ENCODE measurements around the gene TSPOAP1.

Gene TSPOAP1

GRCh38 chr17:58315281-58315711, 13.3 kb downstream of the TSPOAP1 start:
- DNase-seq, result no peak

- DNase-seq, result no peak
Measured at GRCh38 chr17:58314706-58315015, 13.9 kb downstream of the TSPOAP1 start.

DNA sequence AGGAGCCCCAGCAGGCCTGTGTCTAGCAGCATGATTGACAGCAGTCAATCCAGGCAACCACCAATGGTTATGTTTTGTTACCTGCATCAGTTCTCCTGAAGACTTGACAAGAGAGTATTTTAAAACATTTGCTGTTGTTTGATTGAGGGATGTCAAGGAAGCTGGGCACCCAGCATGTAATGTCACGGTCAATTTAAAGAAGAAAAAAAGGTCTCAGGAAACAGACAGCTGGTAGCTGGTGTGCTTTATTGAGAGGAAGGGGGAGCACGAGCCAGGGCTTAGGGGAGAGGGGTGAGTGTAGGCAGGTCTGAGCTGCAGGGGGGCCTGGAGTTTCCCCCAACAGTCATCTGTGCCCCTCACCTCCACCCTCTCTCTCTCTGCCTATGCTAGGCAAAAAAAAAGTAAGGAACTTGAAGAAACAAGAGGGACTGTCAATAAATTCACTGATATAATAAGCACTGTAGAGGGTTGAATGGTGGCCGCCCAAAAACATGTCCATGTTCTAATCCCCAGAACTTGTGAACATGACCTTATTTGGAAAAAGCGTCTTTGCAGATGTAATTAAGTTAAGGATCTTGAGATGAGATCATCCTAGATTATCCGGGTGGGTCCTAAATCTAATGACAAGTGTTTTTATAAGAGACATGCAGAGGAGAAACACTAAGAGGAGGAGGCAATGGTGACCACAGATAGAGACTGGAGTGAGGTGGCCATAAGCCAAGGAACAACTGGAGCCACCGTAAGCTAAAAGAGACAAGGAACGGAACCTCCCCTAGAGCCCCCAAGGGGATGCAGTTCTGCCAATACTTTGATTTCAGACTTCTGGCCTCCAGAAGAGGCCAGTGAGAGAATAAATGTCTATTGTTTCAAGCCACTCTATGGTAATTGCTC, 14.5 kb downstream of the TSPOAP1 start:
- peak; percentile 15 for DNase-seq

GRCh38 chr17:58312829-58313228, 15.8 kb downstream of the TSPOAP1 start:
- no peak for DNase-seq

DNA sequence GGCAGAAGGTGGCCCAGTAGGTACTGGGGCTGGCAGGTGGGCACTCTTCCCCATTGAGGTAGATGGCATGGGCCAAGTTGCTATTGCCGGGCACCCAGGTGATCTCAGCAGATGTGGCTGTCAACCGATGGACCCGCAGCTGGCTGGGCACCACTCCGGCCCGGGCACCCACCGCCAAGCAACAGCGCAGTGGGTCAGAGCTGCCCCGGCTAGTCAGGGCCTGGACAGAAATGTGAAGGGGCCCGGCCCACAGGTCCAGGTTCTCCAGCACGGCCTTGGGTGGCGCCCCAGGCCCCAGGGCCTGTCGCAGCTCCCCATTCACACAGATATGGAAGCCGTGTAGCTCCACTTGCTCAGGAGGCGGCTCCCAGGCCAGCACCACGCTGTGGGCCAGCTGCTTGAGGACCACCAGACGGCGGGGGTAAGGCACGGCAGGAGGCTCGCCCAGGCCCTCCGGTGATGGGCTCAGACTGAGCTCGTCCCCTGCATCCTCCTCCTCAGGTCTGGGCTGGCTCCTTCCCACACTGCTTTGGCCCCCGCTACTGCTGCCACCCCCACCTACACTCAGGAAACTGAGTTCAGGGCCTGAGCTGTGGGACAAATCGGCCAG, 16.5 kb downstream of the TSPOAP1 start:
- DNase-seq, result no peak

DNA sequence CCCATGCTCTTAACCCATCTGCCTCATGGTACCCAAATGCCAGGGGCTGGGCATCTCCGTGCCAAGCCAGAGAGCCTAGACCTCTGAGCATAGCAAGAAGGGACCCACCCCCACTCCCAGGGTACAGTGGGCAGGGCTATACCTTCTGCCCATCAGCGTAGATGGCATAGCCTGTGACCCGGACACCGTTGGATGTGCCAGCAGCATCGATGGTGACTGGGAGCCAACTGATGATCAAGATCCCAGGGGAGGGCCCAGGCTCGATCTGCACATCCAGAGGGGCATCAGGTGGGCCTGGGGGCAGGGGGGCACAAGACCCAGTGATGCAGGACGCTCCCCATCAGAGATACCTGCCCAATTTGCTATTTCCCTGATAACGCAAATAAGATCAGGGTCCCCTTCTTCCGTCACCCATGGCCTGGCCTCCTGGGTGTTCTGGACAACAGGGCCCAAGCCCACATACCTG, 17.1 kb downstream of the TSPOAP1 start:
- DNase-seq, result no peak

- DNase-seq, result no peak
Measured at GRCh38 chr17:58310511-58311428, 17.8 kb downstream of the TSPOAP1 start.

GRCh38 chr17:58309918-58310259, 18.7 kb downstream of the TSPOAP1 start:
- DNase-seq, result no peak

DNA sequence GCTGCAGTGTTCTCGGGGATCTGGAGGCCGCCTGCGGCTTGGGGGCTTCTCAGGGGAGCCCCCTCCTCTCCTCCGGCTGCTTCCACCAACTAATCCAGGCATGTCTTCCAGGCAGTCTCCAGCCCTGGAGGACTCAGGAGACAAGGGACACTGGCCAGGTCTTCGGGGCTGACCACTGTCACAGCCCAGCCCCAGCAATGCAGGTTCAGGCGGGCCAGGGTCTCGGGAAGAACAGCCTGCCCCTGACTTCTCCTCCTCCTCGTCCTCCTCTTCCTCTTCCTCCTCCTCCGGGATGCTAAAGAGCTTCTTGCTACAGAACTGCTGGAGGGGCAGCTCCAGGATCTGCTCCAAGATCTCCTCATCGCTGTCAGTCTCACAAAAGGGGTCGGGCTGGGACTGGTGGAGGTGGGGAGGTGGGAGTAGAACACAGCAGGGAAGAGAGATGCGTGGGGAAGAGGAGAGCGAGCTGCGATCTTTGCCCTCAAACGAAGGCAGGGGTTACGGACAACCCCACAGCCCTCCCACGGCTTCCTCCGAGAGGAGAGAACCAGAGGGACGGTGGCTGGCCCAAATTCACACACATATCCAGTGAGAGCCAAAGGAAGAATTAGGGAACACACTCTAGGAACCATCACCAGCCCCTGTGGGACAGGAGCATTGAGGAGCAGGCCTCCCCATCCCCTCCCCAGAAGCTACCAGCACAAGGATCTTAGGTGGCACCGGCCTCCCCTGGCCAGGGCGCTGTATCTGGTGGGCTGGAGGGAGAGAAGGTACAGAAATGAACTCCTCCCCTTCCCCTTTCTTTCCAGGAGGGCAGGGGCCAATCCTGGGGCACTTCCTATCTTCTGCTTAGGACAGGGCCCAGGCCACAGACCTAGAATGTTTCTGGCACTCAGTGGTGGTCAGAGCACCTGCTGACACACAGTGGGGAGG, 19.3 kb downstream of the TSPOAP1 start:
- DNase-seq, result no peak

DNA sequence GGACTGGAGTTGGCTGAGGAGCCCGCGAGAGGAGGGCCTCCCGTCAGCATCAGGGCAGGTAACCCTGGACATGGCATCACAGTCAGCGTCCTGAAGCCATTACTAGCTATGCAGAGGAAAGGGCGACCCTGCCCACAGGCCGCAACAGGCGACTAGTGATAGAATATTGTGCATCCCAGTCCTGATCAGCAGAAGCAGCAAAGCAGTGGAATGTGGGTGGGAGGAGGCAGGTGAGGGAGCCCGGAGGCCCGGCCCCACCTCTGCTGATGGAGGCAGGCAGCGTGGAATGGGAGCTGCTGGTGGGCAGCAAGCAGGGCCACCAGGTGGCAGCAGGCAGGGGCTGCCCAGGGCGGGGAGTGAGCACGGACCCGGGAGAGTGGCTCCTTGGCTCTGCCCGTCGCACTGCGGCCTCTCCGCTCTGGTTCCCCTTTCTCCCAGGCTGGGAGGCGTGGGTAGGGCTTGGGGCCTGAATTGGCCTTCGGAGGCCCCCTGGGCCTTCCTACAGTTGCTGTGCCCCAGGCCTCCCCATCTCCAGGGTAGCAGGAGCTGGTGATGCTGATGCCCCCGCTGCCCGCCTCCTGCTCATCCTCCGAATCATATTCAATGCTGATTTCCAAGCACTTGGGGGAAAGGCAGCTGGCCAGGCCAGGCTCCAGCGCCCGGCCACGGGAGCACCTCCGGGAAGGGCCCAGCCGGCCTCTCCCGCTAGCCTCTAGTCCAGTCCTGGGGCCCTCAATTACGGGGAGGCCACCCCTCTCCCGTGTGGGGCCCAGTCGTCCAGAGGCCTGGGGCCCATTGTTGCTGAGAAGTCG, 20.2 kb downstream of the TSPOAP1 start:
- no peak for DNase-seq

DNA sequence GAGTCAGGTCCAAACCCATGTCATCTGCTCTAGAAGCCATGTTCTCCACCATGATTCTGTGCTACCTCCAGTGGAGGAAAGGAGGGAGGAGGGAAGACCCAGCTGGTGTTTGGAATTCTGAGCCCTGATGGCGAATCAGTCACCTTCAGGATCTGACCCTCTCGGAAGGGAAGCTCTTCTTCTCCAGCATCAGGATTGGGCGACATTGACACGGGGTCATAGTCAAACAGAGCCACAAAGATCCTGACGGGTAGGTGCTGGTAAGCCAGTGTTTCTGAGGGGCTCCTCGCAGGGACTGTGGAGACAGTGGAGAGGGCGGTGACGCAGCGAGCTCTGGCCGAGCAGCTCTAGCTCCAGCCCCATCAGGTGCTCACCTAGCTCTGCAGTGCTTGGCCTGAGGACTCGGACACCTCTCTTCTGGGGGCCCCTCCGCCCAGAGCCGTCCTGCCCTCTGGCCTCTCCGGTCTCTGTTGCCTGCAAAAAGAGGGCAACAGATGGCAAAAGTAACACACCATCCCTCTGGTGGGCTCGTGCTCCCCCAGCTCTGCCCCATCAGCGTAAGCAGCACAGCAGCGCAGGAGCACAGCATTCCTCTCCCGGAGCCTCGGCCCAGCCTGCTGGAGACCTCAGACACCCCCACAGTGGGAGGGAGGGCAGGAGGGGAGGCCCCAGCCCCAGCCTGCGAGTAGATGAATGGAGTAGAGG, 21.0 kb downstream of the TSPOAP1 start:
- DNase-seq, result no peak

GRCh38 chr17:58306131-58306951, 22.3 kb downstream of the TSPOAP1 start:
- DNase-seq, result no peak

DNA sequence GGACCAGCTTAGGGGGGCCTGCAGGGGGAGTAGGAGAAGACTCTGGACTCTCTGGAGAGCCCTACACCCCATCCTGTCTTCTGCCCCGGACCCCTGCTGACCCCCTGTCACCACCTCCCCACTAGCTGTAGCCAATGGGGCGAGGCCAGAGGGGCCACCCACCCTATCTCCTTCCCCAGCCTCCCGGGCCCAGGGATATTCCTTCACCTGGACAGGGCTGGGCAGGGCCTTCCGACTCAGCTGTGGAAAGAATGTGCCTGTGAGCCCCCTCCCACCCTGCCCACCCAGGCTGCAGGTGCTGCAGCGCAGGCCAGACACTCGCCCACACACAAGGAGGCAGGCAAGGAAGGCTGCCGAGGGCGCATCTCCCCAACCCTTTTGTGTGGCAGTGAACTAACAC, 23.0 kb downstream of the TSPOAP1 start:
- no peak for DNase-seq

DNA sequence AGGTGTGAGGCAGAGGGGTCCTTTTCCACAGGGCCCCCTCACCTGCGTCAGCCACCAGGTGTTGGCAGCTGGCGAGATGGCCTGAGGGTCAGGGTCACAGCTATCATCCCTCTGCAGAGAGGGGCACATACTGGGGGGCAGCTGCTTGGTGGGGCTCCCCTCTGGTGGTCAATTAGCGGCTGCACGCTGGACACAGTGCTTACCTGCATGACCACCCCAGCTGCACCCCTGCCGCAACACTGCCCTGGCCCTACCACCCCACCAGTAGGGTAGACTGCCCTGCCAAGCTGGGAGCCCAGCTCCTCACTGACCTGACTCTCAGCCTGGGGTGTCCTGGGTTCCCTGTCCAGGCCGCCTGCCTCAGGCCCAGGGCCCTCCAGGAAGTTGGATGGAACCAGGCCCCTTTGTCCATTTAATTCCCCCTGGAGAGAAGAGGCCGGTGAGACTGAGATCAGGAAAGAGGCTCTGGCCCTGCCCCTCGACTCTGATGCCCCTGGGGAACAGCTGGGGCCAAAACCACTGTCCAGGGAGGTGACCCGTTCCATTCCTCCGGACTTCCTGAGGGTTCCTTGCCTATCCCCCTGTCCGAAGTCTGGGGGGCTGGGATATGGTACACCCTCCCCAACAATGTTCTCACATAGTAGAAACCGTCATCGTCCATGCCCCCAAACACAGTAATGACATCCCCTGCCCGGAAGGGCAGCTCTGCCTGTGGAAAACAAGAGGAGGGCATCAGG, 23.7 kb downstream of the TSPOAP1 start:
- no peak for DNase-seq

DNA sequence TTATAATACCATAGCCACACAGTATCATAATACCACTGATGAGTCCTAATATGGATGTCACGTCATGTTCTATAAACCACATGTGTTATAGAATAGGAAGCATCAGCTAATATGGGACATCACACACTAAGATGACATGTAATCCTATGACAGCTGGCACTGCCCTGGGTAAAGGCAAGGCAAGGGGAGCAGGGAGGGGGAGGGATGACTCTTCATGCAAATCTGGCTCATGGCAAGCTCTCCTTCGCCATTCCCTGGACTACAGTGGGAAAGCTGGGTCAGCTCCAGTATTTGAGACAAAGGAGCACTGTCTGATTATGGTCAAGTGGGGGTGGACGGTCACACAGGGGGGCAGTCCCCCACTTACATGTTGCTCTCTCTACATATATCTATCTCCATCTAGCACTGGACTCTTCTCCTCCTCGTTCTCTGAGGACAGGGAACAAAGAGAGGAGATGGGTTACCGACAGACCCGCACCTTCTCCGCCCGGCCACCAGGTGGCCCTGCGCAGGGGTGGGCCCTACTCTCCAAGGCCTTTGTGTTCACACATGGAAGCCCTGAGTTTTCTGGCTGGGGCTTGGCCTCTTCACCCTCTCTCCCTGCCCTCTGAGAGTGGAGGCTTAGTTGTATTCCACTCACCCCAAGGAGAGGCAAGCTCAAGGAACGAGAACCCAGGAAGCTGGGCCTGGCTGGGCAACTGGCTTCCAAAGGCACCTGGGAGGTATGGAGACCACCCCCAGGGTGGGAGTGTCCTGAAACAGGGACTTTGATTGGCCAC, 24.4 kb downstream of the TSPOAP1 start:
- peak; percentile 41 for DNase-seq

DNA sequence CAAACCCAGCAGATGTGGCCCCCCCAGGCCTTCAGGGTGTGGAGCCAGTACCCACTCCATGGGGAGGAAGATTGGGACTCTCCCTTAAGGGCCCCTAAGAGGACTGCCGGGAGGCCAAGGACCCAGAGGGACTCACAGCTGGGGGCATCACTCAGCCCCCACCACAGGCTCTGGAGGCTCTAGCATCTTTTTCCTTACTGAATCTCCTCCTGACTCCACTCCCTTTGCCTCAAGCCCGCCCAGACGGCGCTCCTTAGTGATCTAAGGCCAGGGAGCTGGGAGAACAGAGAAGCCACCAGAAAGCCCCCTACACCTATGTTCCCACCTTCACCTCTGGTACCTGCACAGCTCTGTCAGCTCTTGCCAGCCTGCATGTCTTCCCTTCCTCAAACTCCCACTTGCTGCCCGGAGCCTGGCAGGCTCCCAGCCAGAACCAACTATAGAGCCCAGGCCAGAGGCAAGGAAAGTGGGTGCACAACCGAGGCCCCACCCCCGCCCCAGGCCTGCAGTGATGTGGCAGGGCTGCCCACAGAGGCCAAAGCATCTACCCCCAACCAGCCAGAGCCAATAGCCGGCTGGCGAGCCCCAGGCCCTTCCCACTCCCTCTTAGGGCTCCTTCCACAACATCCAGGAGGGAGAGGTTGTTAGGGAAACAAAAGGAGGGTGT, 25.5 kb downstream of the TSPOAP1 start:
- DNase-seq, result no peak

- DNase-seq, result no peak
Measured at GRCh38 chr17:58302171-58302918, 26.2 kb downstream of the TSPOAP1 start.
